DOHH2 (cell line): ENCODE measurements around the gene PRCD.

Experiments
- EZH2phosphoT487 ChIP-seq: fragments of 200-600 bp; sonication (generic); IDR thresholded peaks from 2 replicates; pipeline ENCODE4 v1.6.1; 2017; ENCODE audit warnings: borderline replicate concordance, mild to moderate bottlenecking, antibody characterized with exemption, low read length, moderate library complexity, mixed read lengths
- TF ChIP-seq, protein P1 (sequence below): fragments of 200-600 bp; sonication (generic); IDR thresholded peaks from one replicate; pipeline ENCODE4 v1.5.1; 2014; ENCODE audit warnings: antibody characterized with exemption, mild to moderate bottlenecking, low read depth, low read length; ENCODE audit not compliant: poor library complexity, severe bottlenecking

DNA sequence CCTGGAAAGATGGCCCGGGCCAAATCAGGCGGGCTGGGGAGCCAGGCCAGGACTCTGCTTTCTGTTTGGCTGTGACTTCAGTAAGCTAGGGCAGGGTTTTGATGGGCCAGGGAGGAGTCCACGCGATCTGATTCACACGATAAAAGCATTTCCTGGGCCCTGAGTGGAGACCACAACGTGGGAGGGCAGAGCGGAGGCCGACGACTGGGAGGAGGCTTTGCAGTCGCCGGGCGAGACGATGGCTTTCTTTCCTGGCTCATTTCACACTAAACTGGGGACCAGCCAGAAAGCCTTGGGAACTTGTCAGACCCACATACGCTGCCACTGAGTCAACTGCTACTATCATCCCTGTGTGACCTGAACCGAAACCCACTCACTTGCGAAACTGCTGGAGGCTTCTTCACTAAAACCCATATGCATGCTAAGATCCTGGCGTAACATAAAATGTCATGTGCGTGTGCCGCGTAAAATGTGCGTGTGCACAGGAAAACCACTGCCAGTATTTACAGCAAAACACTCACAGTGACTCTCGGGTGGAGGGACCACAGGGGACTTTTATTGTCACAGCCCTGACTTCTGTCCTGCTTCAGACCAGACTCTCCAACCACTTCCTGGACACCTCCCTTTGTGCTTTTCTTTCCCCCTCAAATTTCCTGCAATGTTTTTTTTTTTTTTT is 24.4 kb upstream of the PRCD start:
- TF ChIP-seq, protein P1, sequence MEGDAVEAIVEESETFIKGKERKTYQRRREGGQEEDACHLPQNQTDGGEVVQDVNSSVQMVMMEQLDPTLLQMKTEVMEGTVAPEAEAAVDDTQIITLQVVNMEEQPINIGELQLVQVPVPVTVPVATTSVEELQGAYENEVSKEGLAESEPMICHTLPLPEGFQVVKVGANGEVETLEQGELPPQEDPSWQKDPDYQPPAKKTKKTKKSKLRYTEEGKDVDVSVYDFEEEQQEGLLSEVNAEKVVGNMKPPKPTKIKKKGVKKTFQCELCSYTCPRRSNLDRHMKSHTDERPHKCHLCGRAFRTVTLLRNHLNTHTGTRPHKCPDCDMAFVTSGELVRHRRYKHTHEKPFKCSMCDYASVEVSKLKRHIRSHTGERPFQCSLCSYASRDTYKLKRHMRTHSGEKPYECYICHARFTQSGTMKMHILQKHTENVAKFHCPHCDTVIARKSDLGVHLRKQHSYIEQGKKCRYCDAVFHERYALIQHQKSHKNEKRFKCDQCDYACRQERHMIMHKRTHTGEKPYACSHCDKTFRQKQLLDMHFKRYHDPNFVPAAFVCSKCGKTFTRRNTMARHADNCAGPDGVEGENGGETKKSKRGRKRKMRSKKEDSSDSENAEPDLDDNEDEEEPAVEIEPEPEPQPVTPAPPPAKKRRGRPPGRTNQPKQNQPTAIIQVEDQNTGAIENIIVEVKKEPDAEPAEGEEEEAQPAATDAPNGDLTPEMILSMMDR, result no peak
- no peak for TF ChIP-seq EZH2phosphoT487
